Activated CD8-positive, alpha-beta memory T cell treated with anti-CD3 and anti-CD28 coated beads, Interleukin-2, amount 50 U/mL, for 24 hours (primary cell): ENCODE results near the gene ASCC3.

Source experiments
- DNase-seq: peaks from one replicate; pipeline ENCODE4 v3.0.0-alpha.2; 2020; ENCODE audit errors: extremely low read depth

The ASCC3 gene

DNA sequence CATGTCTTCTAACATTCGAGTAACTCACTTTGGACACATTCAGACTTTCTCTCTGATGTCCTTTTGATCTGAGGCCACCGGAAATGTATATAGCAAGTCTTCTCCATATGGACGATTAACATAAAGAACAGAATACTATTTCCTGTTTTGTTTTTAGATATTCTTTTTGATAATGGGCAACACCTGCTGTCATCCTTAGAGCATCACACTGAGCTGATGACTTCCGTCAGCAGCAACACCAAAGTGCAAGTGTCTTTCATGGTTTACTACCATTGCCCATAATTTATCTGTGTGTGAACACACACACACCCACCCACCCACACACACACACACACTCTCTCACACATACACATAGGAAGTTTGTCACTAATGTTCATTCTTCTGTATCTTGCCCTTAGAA is 303.7 kb downstream of the ASCC3 start:
- no peak for DNase-seq

- no peak for DNase-seq
Measured at GRCh38 chr6:100575921-100576320, 305.2 kb downstream of the ASCC3 start.

DNA sequence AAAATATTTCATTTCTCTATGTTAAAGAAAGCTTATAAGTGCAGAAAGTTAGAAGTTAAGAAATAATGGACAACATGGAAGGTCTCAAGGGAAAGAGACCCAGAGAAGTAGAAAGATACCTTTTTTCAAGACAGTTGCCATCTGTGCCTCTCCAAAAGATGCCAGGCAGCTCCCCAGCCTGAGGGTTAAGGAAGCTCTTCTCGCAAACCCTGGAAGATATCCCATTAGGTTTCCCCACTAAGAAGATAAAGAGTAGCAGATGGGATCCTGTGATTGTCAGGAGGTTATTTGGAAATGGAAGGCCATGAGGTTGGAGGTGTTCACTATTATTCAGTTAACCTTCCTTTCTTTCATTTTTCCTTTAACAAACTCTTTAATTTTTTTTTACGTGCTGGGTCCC is 306.3 kb downstream of the ASCC3 start:
- DNase-seq: no peak

DNA sequence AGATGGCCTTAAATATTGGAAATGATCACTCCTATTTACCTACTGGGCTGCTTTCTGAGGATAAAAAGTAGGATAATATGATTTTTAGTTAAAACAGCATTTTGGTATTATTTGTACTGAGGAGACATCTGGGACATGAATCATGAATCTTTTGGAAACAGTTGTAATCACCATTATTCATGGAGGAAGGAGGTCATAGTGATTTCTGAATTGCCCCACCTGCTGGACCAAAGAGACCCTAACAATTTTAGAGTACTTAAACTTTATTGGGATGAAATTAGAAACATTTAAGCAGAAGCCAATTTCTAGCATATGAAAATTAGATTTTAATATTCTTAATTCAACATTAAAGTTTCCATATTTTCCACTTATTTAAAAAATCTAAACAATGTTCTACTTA is 308.0 kb downstream of the ASCC3 start:
- DNase-seq: no peak

GRCh38 chr6:100568255-100568654 is 312.9 kb downstream of the ASCC3 start:
- no peak for DNase-seq

DNA sequence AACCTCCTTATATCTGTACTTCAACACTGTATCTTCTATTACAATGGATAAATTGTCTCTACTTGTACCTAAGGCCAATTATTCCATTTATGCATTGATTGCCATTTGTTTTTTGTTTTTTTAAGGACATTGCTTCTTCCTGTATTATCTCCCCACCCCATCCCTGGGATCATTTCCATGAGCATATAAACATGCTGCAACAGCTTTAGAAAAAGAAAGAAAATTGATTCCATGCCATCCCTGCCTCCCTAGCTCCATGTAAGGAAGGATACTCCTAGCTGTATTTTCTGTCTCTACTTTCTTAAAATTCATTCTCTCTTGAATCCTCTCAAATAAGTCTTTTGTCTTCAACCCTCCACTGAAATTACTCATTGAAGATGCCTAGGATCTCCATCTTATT is 314.6 kb downstream of the ASCC3 start:
- DNase-seq: no peak

GRCh38 chr6:100565439-100566104 is 315.6 kb downstream of the ASCC3 start:
- no peak for DNase-seq

DNA sequence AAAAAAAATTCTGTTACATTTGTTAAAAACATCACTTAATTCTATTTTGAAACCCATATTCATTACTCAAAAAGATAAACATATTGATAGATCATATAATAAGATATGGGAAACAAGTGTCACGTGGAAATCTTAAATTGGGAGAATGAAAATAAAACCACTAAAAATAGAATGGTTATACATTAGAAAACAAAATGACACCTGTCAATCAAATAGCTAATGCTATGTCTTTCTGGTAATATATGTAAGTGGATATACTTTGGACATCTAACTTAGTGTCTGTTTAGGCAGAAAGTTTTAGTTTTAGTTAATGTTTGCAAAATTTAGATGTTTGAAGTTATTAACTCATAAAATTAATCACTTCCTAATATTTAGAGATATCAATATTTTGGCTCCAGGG is 321.3 kb downstream of the ASCC3 start:
- DNase-seq: no peak

DNA sequence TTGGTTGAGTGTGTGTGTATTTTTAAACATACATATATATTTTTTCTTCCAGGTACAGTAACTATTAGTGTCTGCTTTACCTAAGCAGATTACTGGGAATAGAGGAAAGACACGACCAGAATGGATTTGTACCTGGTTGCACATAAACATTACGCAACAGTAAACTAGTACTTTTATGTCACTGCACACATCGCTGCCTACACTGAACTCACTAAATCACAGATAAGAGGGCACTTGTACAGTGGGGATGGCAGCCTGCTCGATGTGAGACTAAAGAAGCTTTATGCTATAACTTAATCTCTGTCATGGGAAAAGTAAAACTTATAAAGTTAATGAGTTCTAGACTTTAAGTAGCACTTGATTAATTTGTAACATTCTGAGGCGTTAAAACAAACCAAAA is 326.9 kb downstream of the ASCC3 start:
- DNase-seq: no peak

- DNase-seq: no peak
Measured at GRCh38 chr6:100553243-100553642, 327.9 kb downstream of the ASCC3 start.

GRCh38 chr6:100549406-100550167 is 331.5 kb downstream of the ASCC3 start:
- no peak for DNase-seq

GRCh38 chr6:100538086-100538485 is 343.0 kb downstream of the ASCC3 start:
- no peak for DNase-seq

- no peak for DNase-seq
Measured at GRCh38 chr6:100518588-100518987, 362.5 kb downstream of the ASCC3 start.

- no peak for DNase-seq
Measured at GRCh38 chr6:100517633-100518032, 363.5 kb downstream of the ASCC3 start.

GRCh38 chr6:100517106-100517505 is 364.0 kb downstream of the ASCC3 start:
- no peak for DNase-seq

DNA sequence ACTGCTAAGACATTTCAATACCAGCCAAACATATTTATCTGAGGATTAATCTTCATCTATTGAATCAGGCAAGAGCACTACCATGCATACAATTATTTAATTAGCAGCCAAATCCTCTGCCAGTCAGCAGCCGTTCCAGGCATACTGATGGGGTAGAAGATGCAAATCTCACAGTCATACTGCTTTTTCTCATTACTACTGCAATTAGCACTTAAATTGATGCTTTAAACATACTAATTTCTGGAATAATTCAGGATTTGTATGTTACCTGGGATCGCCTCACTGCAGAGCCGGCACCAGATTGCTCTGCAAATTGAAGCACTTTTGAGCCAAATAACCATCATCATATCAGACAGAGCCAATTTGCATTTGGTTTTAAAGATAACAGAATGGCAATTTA is 366.5 kb downstream of the ASCC3 start:
- DNase-seq: no peak

DNA sequence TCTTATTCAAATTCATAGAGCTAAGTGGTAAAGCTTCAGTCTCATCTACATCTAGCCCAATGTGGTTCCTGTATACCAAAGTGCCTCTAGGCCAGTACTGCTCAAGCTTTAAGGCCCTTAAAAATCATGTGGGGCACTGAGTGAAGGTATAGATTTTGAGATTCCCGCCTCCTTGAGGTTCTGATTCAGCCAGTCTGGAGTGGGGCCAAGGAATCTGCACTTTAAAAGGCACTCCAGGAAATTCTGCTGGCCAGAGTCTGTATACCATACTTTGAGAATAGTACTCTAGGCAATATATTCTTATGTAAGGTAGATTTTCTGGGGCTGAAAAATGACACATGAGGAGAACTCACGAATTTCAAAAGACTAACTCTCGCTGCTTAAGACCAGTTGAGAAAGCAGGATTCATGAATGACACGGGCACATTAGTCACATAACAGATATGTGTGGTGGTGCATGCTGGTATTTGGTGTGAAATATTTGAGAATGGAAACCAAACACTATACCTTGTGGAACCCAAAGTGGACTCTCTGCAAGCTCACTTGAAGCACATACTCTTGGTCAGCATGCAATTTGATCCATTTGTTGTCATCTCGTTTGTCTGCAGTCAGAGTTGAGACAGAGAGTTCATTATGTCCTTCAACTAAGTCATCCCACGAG is 368.8 kb downstream of the ASCC3 start:
- no peak for DNase-seq

GRCh38 chr6:100509101-100509500 is 372.0 kb downstream of the ASCC3 start:
- no peak for DNase-seq

DNA sequence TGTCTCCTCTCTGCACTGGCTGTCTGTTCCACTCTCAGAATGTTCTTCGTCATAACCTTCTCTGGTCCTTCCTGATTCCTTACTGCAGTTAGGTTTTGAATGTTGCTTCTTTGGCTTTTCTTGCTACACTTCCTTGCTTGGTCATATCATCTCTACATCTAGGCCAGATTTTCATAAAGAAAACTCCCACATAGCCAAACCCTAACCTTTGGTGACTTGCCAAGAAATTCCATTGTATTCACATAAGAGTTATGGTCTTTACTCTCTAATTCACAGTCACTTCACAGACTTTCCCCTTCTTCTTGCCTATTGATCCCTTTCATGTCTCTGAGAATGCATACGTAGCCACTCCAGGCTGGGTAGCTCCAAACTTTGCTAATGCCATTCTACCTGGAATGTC is 374.5 kb downstream of the ASCC3 start:
- no peak for DNase-seq

GRCh38 chr6:100504786-100505737 is 376.1 kb downstream of the ASCC3 start:
- no peak for DNase-seq

- DNase-seq: no peak
Measured at GRCh38 chr6:100503043-100503705, 378.0 kb downstream of the ASCC3 start.
